Skeletal muscle cell (primary cell): ENCODE results near the gene EIF3K.
A peak's percentile ranks its signal among the peaks of the same experiment; 100 is the strongest.
"Not testable (repeated sequence)": the region's sequence is repeated elsewhere in the genome, so short reads cannot be mapped to it uniquely, and the experiment has no call there.

Source experiments
- DNase-seq: peaks from one replicate; pipeline ENCODE4 v3.0.0-alpha.2; 2010; ENCODE audit warnings: low read depth
- H3K4me3 ChIP-seq: 2 replicates; pipeline ENCODE4 v1.5.1; 2011; ENCODE audit warnings: low read depth, mild to moderate bottlenecking, control low read depth, low read length, moderate library complexity

Gene EIF3K

DNA sequence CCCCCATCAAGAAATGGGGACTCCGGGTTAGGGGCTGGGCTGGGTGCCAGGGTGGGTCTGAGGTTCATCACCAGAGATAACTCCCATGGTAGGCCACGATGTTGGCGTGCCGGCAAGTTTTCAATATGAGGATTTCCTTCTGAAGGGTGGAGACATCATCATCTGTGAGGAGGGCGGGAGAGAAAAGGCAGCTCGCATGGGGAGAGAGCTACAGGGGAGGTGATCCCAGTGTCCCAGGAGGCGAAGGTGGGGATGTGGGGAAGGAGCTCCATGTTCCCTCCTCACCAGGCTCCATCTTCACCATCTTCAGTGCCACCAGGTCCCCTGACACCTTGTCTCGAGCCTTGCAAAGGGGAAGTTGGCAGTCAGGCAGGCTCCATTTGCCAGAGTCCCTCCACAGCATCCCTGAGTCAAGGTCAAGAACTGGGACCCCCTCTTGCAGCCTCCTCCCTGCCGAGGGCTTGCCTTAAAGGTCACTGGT lies 1.7 kb upstream of the EIF3K start:
- DNase-seq: no peak
- no peak overlapping the region for H3K4me3 ChIP-seq

DNA sequence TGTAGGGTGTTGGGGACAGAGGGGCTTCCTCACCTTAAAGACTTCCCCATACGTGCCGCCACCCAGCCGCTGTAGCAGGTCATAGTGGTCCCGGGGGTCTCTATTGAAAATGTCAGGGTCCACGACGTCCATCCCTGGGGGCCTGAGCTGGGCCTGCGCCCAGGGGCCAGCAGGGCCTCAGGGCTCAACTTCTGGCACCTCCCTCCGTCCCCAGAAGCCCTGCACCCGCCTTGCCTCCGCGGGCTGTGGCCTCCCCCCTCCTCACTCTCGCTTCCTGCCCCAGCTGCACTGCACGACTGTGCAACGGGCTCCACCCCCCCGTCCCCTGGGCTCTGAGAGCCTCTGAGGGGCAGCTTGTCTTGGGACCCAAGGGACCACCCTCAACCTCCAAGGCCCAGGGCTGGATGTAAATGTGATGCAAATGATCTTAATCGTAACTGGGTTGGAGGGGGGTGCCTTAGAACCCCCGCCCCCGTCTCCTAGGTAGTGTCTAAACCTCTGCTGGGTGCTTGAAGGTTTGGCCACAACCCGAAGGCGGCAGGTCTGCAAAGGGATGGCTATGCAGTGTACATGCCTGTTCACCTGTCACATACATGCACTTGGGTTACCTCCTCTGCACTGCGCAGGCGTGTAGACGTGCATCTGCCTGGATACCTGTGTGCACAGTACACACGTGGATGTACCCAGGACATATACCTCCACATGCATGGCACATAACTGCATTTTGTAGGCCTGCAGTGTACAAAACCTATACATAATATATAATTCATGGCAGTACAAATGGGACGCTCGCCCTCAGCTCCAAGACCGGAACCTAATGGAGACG lies 1.0 kb upstream of the EIF3K start, which contains the start of gene MAP4K1:
Gene MAP4K1 (minus strand): TSS at position 190 of the 826 bp plus-strand sequence. CDS start 58 bp downstream, at position 132.
- no peak for DNase-seq
- H3K4me3 ChIP-seq: peak within 1 kb of the TSS; percentile 88

DNA sequence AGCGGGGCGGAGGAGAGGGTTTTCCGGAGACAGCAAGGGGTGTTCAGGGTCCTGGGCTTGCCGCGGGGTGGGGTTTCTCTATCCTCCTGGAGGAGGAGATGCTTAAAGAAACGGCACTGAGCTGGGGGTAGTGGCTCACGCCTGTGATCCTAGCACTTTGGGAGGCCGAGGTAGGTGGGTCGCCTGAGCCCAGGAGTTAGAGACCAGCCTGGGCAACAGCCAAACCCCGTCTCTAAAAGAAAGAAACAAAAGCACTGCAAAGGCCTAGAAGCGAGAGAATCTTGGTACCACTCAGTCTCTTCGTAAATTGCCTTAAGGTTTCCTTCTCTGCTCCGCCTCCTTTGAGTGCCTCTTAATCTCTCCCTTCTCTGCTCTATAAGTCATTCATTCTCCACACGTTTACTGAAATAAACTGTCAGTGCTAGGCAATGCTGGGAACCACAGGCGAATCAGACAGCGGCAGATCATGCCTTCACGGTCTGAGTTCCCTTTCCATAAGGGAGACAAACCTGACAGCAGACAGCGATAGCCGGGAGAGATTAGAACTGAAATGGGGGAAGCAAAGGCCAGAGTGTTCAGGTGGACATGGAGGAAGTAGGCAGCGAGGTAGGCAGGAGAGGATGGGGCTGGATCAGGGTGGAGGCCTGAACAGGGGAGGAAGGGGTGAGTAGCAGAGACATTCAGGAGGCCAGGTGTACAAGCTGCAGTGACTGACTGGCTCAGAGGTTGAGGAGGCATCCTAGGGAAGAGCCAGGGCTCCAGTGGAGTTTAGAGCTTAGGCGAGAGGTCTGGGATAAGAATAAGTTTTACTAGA lies 580 bp downstream of the EIF3K start:
- no peak for DNase-seq
- peak overlapping the region; percentile 88 for H3K4me3 ChIP-seq

DNA sequence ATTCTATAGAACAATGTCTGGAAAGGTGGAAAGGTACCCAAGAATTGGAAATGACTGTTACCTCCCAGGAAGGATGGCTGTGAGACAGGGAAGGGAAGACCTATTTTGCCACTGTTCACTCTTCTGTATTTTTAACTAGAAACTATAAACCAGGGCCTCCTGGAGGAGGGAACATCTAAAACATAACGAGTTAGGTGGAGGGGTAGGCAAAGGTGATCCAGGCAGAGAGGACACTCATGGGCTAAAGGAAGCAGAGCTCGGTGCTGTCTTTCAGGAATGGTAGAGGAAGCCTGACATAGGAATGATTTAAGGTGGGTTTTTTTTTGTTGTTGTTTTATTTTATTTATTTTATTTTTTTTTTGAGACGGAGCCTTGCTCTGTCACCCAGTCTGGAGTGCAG lies 5.8 kb downstream of the EIF3K start:
- no peak overlapping the region for H3K4me3 ChIP-seq
- no peak for DNase-seq

DNA sequence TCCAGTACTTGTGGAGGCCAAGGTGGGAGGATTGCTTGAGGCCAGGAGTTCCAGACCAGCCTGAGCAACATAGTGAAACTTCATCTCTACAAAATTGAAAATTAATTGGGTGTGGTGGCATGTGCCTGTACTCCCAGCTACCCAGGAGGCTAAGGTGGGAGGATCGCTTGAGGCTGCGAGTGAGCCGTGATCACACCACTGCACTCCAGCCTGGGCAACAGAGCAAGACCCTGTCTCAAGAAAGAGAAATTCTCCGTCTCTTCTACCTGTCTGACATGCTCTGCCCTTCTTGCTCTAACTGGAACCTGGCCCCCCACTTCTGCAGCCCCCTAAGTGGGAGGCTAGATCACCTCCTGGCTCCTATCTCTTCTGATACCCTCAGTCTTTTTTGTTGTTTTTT lies 7.4 kb downstream of the EIF3K start:
- DNase-seq: no peak
- H3K4me3 ChIP-seq: no peak overlapping the region

DNA sequence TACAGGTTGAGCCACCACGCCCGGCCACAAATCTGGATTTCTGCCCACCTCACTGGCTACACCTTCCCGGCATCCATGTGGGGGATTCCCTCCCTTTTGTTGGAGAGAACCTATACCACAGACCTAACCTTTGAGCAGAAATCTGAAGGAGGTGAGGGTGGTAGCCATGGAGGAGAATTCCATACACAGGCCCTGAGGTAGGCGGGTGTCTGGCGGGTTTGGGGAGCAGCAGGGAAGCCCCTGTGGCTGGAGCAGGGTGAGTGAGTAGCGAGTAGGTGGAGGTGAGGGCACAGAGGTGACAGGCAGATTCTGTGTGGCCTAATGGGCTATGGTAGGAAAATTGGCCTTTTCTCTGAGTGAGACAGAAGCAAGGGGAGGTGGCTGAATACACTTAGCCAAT lies 10.6 kb downstream of the EIF3K start:
- no peak overlapping the region for H3K4me3 ChIP-seq
- DNase-seq: no peak

DNA sequence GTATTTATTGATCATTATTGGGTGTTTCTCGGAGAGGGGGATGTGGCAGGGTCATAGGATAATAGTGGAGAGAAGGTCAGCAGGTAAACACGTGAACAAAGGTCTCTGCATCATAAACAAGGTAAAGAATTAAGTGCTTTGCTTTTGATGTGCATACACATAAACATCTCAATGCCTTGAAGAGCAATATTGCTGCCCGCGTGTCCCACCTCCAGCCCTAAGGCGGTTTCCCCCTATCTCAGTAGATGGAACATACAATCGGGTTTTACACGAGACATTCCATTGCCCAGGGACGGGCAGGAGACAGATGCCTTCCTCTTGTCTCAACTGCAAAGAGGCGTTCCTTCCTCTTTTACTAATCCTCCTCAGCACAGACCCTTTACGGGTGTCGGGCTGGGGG lies 12.3 kb downstream of the EIF3K start:
- DNase-seq, H3K4me3 ChIP-seq: not testable (repeated sequence)

DNA sequence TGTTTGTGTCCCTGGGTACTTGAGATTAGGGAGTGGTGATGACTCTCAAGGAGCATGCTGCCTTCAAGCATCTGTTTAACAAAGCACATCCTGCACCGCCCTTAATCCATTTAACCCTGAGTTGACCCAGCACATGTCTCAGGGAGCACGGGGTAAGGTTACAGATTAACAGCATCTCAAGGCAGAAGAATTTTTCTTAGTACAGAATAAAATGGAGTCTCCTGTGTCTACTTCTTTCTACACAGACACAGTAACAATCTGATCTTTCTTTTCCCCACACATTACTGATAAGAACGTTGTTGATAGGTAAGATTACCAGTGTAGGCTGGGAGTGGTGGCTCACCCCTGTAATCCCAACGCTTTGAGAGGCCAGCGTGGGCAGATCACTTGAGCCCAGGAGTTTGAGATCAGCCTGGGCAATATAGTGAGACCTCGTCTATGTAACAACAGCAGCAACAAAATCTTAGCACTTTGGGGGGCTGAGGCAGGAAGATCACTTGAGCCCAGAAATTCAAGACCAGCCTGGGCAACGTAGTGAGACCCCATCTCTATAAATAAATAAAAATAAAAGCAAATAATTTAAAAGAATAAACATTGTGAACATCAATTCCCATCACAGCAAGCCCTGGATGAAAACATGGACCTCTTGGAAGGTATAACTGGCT lies 13.0 kb downstream of the EIF3K start:
- DNase-seq, H3K4me3 ChIP-seq: not testable (repeated sequence)

DNA sequence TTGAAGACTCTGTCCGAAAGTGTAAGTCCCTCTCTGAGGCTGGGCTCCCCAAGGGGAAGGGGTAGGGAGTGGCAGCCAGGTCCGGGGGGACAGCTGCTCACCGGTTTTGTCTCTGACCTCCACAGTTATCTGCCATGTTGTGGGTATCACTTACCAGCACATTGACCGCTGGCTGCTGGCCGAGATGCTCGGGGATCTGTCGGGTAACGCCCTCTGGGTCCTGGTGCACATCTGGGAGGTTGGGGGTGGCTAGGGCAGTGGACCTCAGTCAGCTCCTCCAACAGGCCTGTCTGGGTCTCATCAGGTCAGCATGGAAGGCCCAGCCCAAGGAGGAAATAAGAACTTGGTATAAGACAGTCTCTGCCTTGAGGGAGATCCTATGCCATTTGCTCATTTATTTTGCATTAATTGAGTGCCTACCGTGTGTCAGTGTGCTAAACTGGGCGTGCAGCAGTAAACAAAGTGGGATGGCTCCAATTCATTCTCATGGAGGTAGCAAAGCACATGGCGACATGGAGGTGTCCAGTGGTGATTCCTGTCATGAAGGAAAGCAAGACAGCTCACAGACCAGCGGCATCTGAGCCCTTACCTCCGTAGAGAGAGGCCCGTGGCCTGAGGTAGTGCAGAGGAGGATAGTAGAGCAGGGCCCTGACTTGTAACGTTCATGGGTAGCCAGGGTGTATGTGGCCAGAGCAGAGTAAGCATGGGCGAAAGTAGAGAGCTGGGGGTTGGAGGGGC lies 13.7 kb downstream of the EIF3K start:
- no peak overlapping the region for H3K4me3 ChIP-seq
- no peak for DNase-seq

DNA sequence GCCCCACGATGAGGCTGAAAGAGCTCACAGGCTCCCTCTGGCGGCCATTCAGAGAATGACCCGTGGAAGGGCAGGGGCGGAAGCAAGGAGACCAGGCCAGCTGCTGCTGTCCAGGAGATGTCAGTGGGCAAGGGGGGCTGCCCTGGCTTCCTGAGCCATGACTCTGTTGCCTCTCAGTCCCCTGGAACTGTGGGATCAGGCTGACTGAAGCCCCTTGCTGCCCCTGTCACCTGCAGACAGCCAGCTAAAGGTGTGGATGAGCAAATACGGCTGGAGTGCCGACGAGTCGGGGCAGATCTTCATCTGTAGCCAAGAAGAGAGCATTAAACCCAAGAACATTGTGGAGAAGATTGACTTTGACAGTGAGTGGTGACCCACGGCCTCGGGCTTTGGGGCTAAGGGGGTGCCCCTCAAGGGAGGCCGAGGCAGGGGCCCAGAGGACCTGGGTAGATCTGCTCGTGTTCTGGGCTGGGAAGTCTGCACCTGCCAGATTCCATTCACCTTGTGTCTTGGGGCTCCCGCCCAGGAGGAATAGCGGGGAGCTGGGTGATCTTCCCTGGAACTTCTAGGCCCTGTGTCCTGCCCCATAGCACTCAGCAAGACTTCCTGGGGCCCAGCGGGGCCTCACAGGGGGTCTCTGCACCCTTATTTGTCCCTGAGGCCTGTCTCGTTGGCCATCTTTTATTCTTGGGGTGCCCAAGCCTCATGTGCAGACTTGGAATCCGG lies 15.9 kb downstream of the EIF3K start:
- no peak for DNase-seq
- no peak overlapping the region for H3K4me3 ChIP-seq

DNA sequence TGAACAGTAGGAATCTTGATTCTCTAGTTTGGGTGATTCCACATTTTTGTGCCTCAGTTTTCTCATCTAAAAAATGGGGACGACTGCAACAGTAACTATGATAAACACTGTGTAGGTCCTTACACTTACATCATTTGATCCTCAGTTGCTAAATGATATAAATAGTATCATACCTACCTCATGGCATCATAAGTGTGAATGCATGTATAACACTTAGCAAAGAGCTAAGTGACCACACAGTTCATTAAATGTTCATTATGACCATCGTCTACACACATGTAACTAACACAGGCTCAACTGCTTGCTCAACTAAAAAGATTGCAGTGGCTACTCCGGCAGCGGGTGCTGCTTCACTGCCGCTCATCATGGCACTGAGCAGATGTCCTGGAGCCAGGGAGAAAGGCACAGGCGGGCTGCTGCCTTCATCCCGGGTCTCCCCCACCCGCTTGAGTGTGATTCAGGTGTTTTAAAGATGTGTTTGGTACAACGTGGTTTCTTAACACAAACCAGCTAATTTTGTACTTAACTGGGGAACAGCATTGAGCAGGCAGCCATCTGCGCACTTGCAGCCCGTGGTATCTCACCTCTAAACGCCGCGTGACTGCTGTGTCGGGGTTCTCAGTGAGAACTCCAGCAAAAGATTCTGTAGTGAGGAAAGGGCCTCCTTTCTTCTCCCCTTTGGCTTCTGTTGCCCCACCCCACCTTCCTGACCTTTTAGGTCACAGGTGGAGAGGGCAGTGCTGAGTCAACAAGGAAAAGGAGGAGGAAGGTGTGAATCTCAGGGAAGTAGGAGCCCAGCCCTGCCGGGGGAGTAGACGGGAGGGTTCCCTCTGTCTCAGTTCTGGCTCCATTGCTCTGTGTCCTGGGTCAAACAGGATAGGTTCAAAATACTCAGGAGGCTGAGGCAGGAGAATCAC lies 16.8 kb downstream of the EIF3K start:
- DNase-seq: no peak
- no peak overlapping the region for H3K4me3 ChIP-seq

DNA sequence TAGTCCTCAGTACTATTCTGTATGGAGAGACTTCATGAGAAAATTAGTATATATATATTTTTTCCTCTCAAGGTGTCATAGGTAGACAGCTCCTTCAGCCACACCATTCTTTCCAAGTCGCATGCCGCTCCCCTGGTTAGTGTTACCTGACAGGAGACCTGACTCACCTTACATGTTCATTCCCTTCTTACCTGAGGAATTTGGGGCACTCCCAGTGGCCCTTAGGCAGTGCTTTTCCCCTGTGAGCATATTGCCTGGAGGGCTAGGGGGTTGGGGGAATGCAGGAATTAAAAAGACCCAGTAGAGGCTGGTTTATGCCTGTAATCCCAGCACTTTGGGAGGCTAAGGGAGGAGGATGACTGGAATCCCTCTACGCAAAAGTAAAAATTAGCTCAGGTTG lies 19.5 kb downstream of the EIF3K start:
- H3K4me3 ChIP-seq: no peak overlapping the region
- no peak for DNase-seq

DNA sequence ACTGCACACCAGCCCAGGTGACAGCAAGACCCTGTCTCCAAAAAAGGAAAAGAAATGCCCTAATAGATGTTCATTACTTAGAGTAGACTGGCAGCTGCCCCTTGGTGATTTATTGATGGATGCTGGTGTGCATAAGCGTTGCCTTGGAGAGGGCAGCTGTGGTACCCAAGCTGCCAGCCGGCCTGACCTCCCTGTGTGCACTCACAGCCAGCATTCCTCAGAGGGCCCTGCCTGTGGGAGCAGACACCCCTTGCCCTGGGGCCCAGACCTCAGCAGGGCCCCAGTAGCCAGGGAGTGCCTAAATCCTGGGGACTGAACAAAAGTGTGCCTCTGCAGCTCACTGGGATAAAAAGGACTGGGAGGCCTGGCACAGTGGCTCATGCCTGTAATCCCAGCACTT lies 20.7 kb downstream of the EIF3K start:
- no peak overlapping the region for H3K4me3 ChIP-seq
- no peak for DNase-seq

DNA sequence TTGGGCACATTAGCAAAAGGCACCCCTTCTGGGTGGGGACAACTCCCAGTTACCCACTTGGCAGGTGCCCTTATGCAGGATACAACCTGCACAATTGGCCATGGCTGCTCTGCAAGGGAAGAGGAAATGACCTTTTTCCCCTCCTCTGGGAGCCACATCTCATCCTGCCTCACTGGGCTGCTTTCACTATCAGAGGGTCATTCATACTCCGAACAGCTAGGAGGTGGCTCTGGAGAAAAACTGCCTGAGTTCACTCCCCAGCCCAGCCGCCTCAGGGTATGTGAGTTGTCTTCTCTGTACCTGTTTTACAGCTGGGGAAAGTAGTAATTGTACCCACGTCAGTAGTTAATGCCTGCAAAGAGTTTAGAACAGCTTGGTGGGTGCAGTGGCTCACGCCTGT lies 21.4 kb downstream of the EIF3K start:
- no peak overlapping the region for H3K4me3 ChIP-seq
- DNase-seq: no peak

DNA sequence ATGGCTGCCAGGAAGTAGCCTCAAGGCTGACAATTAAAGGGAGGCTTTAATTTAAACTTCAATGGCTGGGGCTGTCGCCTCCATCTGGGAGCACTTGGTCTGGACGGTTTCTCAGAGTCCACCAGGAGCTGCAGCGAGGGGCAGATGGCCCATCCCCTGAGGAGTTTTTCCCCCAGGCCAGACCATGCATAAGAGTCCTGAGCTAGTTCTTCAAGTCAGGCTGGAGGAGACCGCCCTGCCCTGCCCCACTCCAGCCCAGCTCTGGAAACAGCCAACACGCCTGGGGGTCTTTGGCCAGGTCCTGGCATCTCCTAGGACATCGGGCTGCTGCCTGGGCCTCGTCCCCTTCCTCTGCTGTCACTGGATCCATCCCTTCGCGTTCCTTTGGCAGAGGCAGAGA lies 23.2 kb downstream of the EIF3K start:
- H3K4me3 ChIP-seq: no peak overlapping the region
- DNase-seq: no peak

DNA sequence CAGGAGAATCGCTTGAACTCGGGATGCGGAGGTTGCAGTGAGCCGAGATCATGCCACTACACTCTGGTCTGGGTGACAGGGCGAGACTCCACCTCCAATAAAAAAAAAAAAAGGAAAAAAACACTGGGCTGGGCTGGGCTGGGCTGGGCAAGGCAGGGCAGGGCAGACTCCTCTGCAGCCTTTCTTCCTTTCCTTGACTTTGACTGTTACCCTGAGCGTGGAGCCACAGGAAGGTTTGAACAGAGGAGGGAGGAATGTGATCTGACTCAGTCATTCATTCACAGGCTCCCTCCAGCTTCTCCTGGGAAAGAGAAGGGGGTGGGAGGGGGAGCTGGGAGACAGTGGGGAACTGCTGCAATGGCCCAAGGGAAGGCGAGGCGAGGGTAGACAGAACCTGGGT lies 25.7 kb downstream of the EIF3K start:
- DNase-seq: no peak
- no peak overlapping the region for H3K4me3 ChIP-seq

DNA sequence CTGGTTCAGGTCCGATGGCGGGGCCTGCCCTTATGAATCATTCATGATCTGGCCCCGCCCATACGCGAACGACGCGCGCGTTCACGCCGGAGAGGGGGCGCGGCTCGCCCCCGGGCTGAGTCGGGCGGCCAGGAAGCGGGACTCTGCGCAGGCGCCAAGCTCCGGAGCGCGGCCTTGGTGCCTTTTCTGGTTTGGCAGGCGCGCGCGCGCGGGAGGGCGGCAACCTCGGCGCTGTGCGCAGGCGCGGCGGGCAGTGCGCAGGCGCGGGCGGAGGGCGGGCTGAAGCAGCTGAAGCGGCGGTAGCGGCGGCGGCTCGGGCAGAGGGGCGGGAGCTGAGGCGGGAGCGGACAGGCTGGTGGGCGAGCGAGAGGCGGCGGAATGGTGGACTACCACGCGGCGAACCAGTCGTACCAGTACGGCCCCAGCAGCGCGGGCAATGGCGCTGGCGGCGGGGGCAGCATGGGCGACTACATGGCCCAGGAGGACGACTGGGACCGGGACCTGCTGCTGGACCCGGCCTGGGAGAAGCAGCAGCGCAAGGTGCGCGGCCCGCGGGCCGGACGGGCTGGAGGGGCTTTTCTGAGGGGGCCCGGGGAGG lies 28.5 kb downstream of the EIF3K start, which contains the start of gene ACTN4:
Gene ACTN4 (plus strand): TSS at position 282 of the 598 bp plus-strand sequence. CDS start 97 bp downstream, at position 379.
- DNase-seq: peak; percentile 81
- H3K4me3 ChIP-seq: peak within 1 kb of the TSS; percentile 82
